ENCODE results near the gene LGALS3. TPM values are rescaled to one million over a fixed set of nuclear protein-coding genes. Genes with fewer than 3 reads are reported as not detected.
A peak's percentile ranks its signal among the peaks of the same experiment; 100 is the strongest.

The LGALS3 gene
- total RNA-seq, 4 donors from 2014 or later = 253 to 467 (median 361) TPM

GRCh38 chr14:55103971-55104954, 24.8 kb upstream of the LGALS3 start:
- Histone ChIP-seq H3K27me3 (no peaks in the 10 kb centered on the region), H3K4me1 (peaks cover 9 to 91% (median 38%) of the 10 kb centered on the region in 3 donors), H3K36me3 (no peaks in the 10 kb centered on the region), H3K27ac (peak overlapping the region; percentile 86 to 94 (median 92)), H3K4me3 (no peak overlapping the region), H3K9me3 (no peaks in the 10 kb centered on the region)
- WGBS, 2 donors (ENCODE audit: low coverage in 1 of 2) = 85 to 94% methylated on average over 5 to 6 of the region's 6 CpGs
- ATAC-seq = no peak
- no peak for TF ChIP-seq POLR2A (IDR thresholded peaks at IDR 0.05)
- no peak for TF ChIP-seq EP300 (IDR thresholded peaks at IDR 0.05)
- no peak for TF ChIP-seq CTCF (IDR thresholded peaks at IDR 0.05)

GRCh38 chr14:55105991-55106390, 23.1 kb upstream of the LGALS3 start:
- Histone ChIP-seq H3K4me1 (peaks cover 9 to 75% (median 38%) of the 10 kb centered on the region in 3 donors), H3K4me3 (no peak overlapping the region), H3K9me3 (no peaks in the 10 kb centered on the region), H3K27ac (peak overlapping the region in 3 of 4 donors; percentile 39 to 94 (median 91)), H3K36me3 (no peaks in the 10 kb centered on the region), H3K27me3 (no peaks in the 10 kb centered on the region)
- no peak for TF ChIP-seq CTCF (IDR thresholded peaks at IDR 0.05)
- TF ChIP-seq POLR2AphosphoS5 (IDR thresholded peaks at IDR 0.05) = no peak
- no peak for TF ChIP-seq POLR2A (IDR thresholded peaks at IDR 0.05)
- TF ChIP-seq EP300 (IDR thresholded peaks at IDR 0.05) = no peak
- no peak for ATAC-seq
- WGBS, 2 donors (ENCODE audit: low coverage in 1 of 2) = 72 to 85% methylated on average over 3 to 7 of the region's 7 CpGs

- peak; percentile 93 for ATAC-seq
- H3K27me3 ChIP-seq = no peaks in the 10 kb centered on the region
- H3K36me3 ChIP-seq = no peaks in the 10 kb centered on the region
- H3K4me1 ChIP-seq = peaks cover 2 to 56% (median 25%) of the 10 kb centered on the region in 3 donors
- H3K9me3 ChIP-seq = no peaks in the 10 kb centered on the region
- TF ChIP-seq POLR2AphosphoS5 (IDR thresholded peaks at IDR 0.05) (peak; percentile 93), POLR2A (IDR thresholded peaks at IDR 0.05) (no peak), CTCF (IDR thresholded peaks at IDR 0.05) (no peak), EP300 (IDR thresholded peaks at IDR 0.05) (no peak)
- WGBS, 2 donors (ENCODE audit: low coverage in 1 of 2) = 6 to 17% methylated on average over 6 to 11 of the region's 19 CpGs
- H3K27ac ChIP-seq = peak overlapping the region; percentile 86 to 96 (median 92)
- no peak overlapping the region for H3K4me3 ChIP-seq
Measured at GRCh38 chr14:55107766-55108554, 21.1 kb upstream of the LGALS3 start.

- TF ChIP-seq EP300 (IDR thresholded peaks at IDR 0.05) (no peak), CTCF (IDR thresholded peaks at IDR 0.05) (no peak), POLR2A (IDR thresholded peaks at IDR 0.05) (no peak), POLR2AphosphoS5 (IDR thresholded peaks at IDR 0.05) (no peak)
- ATAC-seq = no peak
Measured at GRCh38 chr14:55109836-55110235, 19.2 kb upstream of the LGALS3 start.

More at GRCh38 chr14:55109836-55110235, 19.2 kb upstream of the LGALS3 start:
- H3K4me3 ChIP-seq = no peak overlapping the region
- H3K4me1 ChIP-seq = peaks cover 0 to 42% (median 11%) of the 10 kb centered on the region in 3 donors
- H3K9me3 ChIP-seq = no peaks in the 10 kb centered on the region
- 100% methylated on average over 1 of the region's 1 CpG for WGBS, 2 donors (ENCODE audit: low coverage in 1 of 2)
- H3K27me3 ChIP-seq = no peaks in the 10 kb centered on the region
- H3K27ac ChIP-seq = no peak overlapping the region
- H3K36me3 ChIP-seq = no peaks in the 10 kb centered on the region
